Ovary (tissue), 9 donors: ENCODE results near the gene SUDS3. TPM values are rescaled to one million over a fixed set of nuclear protein-coding genes. Genes with fewer than 3 reads are reported as not detected.

Experiments
- DNase-seq, 5 donors: peaks; one replicate each; pipeline ENCODE4 v3.0.0-alpha.2; 2019 to 2020
- H3K27ac ChIP-seq, 2 donors: fragments of 200-600 bp; one replicate each; pipeline versions ENCODE4 v1.5.1 to v1.8.0; 2019 to 2022
- H3K27me3 ChIP-seq: fragments of 200-600 bp; one replicate; pipeline ENCODE4 v1.8.0; 2022
- H3K36me3 ChIP-seq: fragments of 200-600 bp; sonication (generic); one replicate; pipeline ENCODE4 v1.5.1; 2019
- H3K4me1 ChIP-seq: one replicate; pipeline ENCODE4 v1.8.1; 2013; ENCODE audit warnings: mild to moderate bottlenecking, moderate library complexity; ENCODE audit not compliant: insufficient read depth
- H3K4me3 ChIP-seq: fragments of 200-600 bp; sonication (generic); one replicate; pipeline ENCODE4 v1.5.1; 2017
- H3K9me3 ChIP-seq, 2 donors: fragments of 200-600 bp in 1 of 2; sonication (generic) in 1 of 2; one replicate each; pipeline versions ENCODE4 v1.5.1 to v1.8.1; 2013 to 2019; ENCODE audit warnings: mild to moderate bottlenecking in 1 of 2, moderate library complexity in 1 of 2
- EP300 ChIP-seq: sonication (generic); formaldehyde crosslinking; IDR thresholded peaks from one replicate; pipeline ENCODE4 v1.6.1; 2017; ENCODE audit warnings: antibody characterized with exemption
- POLR2A ChIP-seq: fragments of 450-650 bp; IDR thresholded peaks from one replicate; pipeline ENCODE4 v1.6.1; 2017; ENCODE audit warnings: antibody characterized with exemption, mild to moderate bottlenecking, moderate library complexity
- WGBS, 3 donors: extraction: QIAGEN DNeasy Blood & Tissue Kit in 1 of 3; methylation state at CpG; one replicate each; pipeline versions ENCODE4 v1.1.5 to v1.1.7; 2013 to 2017; 5-methylcytosine and 5-hydroxymethylcytosine counted together
- intact Hi-C, 4 donors: fragments of 100-400 bp; cut with DNase I; formaldehyde crosslinking; loops; one replicate each; pipeline versions ENCODE4 v1.11.0 to v1.15.1; 2022 to 2023
- polyA plus RNA-seq, 2 donors: library from polyadenylated mRNA; stranded (reverse); fragments of 200-250 nt in 1 of 2; fragments of 350-450 nt in 1 of 2; fragmentation: Illumina TruSeq in 1 of 2; extraction: RNeasy Lipid Tissue Mini Kit (QIAGEN cat#74804) in 1 of 2; gene quantifications; one replicate each; pipeline ENCODE4 v1.2.3, GENCODE V29; 2013 to 2014
- total RNA-seq, 7 donors: library from RNA; depleted of rRNA in 2 of 7; stranded (reverse); fragments of >200 nt in 2 of 7; fragmentation: NEBNext Ultra II Directional in 3 of 7; extraction: Animal tissue kit (Norgen Biotek cat#: 25700) in 3 of 7; gene quantifications; one replicate each; pipeline versions ENCODE4 v1.1.0 to v1.2.4, GENCODE V29; 2016 to 2023
- TF ChIP-seq, protein P1 (sequence below), 3 donors: fragments of 450-650 bp in 2 of 3; fragments of 200-600 bp in 1 of 3; IDR thresholded peaks; one replicate each; pipeline versions ENCODE4 v1.5.1 to v1.8.0; 2016 to 2022; ENCODE audit warnings: antibody characterized with exemption in 3 of 3, mild to moderate bottlenecking in 1 of 3
- donor health status: DM: no; HTN: no; CAD: no; lungs with moderate emphysema.
- donor health status: DM: no; HTN: no; CAD: no.
- donor health status: Bipolar disorder and iron deficiency.
- donor health status: DM: yes; HTN: yes; CAD: no.
- donor health status: DM: no; HTN: no; CAD: no.
- donor health status: DM: yes; HTN: yes; CAD: no.

SUDS3 gene
- total and polyA plus RNA-seq, 9 donors, result 14.5 to 34.9 (median 27.7) TPM

DNA sequence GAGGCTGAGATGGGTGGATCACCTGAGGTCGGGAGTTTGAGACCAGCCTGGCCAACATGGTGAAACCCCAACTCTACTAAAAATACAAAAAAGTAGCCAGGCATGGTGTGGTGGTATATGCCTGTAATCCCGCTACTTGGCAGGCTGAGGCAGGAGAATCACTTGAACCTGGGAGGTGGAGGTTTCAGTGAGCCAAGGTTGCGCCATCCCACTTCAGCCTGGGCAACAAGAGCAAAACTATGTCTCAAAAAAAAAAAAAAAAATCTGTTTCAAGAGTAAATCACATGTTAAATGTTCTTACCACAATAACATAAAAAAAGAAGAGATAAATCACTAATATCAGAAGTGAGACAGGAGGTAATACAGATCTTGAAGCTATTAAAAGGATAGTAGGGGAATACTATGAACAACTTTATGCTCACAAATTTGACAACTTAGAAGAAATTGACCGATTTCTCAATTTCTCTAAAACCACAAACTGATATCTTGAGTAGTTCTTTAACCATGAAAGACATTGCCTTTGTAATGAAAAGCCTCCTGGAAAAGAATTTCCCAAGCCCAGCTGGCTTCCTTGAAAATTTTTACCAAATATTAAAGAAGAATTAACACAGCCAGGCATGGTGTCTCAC is 41.3 kb upstream of the SUDS3 start:
- H3K4me3 ChIP-seq, result no peak overlapping the region
- TF ChIP-seq POLR2A, result no peak
- TF ChIP-seq, protein P1, sequence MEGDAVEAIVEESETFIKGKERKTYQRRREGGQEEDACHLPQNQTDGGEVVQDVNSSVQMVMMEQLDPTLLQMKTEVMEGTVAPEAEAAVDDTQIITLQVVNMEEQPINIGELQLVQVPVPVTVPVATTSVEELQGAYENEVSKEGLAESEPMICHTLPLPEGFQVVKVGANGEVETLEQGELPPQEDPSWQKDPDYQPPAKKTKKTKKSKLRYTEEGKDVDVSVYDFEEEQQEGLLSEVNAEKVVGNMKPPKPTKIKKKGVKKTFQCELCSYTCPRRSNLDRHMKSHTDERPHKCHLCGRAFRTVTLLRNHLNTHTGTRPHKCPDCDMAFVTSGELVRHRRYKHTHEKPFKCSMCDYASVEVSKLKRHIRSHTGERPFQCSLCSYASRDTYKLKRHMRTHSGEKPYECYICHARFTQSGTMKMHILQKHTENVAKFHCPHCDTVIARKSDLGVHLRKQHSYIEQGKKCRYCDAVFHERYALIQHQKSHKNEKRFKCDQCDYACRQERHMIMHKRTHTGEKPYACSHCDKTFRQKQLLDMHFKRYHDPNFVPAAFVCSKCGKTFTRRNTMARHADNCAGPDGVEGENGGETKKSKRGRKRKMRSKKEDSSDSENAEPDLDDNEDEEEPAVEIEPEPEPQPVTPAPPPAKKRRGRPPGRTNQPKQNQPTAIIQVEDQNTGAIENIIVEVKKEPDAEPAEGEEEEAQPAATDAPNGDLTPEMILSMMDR (IDR thresholded peaks at IDR 0.05), result no peak
- TF ChIP-seq EP300, result no peak
- no peaks in the 10 kb centered on the region for H3K9me3 ChIP-seq
- no peak for DNase-seq
- no peak overlapping the region for H3K27ac ChIP-seq
- intact Hi-C loops, result no loop called here
- no peaks in the 10 kb centered on the region for H3K36me3 ChIP-seq
- H3K27me3 ChIP-seq, result no peaks in the 10 kb centered on the region
- peaks cover 1% of the 10 kb centered on the region for H3K4me1 ChIP-seq
- WGBS, 3 donors, result 94 to 95% (median 95%) methylated on average over 4 of the region's 4 CpGs

DNA sequence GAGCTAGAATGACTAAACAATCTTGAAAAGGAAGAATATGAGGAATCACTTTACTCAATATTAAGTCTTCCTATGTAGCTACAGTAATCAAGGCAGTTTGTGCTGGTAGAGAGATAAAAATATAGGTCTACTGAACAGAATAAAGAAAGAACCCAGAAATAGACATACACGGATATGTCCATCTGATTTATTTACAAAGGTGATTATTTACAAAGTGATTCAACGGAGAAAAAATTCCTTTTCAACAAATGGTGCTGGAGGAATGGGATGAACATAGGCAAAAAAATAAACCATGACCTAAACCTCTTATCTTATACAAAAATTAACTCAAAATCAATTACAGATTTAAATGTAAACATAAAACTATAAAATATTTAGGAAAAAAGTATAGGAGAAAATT is 40.2 kb upstream of the SUDS3 start:
- H3K4me1 ChIP-seq, result peaks cover under 1% of the 10 kb centered on the region
- intact Hi-C loops, result no loop called here
- H3K9me3 ChIP-seq, result no peaks in the 10 kb centered on the region
- H3K4me3 ChIP-seq, result no peak overlapping the region
- no peaks in the 10 kb centered on the region for H3K27me3 ChIP-seq
- no peaks in the 10 kb centered on the region for H3K36me3 ChIP-seq
- DNase-seq, result no peak
- no peak for TF ChIP-seq POLR2A
- H3K27ac ChIP-seq, result no peak overlapping the region
- 84 to 86% (median 86%) methylated on average over 2 of the region's 2 CpGs for WGBS, 3 donors

DNA sequence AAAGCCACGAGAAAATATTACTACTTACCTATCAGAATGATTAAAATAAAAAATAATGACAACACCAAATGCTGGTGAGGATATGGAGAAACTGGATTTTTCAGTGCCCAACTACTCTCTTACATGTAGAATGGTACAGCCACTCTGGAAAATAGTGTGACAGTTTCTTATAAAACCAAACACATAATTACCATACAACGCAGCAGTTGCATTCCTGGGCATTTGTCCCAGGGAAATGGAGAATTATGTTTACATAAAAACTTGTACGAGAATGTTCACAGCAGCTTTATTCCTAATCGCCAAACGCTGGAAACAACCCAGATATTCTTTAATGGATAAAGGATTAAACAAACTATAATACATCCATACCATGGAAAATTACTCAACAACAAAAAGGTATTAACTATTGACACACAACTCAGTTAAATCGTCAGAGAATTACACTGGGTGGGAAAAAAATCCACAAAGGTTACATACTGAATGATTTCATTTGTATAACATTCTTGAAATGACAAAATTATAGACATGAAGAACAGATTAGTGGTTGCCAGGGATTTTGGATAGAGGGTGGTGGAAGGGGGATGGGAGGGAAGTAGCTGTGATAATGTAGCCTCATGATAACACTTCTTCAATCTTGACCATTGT is 39.0 kb upstream of the SUDS3 start:
- H3K27ac ChIP-seq, result no peak overlapping the region
- whole genome bisulfite sequencing, 3 donors, result 45 to 71% (median 52%) methylated on average over 6 of the region's 6 CpGs
- TF ChIP-seq POLR2A (no peak), EP300 (no peak)
- TF ChIP-seq, protein P1 (IDR thresholded peaks at IDR 0.05), result no peak
- H3K36me3 ChIP-seq, result no peaks in the 10 kb centered on the region
- no peaks in the 10 kb centered on the region for H3K4me1 ChIP-seq
- no peak for DNase-seq
- no peaks in the 10 kb centered on the region for H3K27me3 ChIP-seq
- H3K9me3 ChIP-seq, result no peaks in the 10 kb centered on the region
- intact Hi-C loops, result no loop called here
- no peak overlapping the region for H3K4me3 ChIP-seq

DNA sequence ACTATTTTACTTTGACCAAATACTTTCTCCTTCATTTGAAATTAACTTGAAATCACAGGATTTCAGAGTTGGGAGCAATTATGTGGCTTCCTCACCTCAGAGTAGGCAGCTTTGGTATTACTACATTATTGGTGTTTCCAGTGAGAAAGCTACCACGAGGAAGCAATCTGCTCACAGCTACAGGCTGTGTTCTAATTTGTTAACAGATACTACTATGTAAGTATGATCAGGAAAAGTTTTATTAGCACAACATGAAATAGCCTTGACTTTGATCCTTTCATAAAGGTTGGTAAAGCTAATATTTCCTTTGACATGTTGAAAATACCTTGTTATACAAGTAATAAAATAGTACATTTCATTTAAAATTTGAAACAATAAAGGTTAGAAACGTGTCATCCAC is 34.3 kb upstream of the SUDS3 start:
- H3K4me3 ChIP-seq, result no peak overlapping the region
- 46 to 62% (median 51%) methylated on average over 2 of the region's 2 CpGs for WGBS, 3 donors
- TF ChIP-seq EP300, result no peak
- TF ChIP-seq, protein P1 (IDR thresholded peaks at IDR 0.05), result no peak
- no peak for TF ChIP-seq POLR2A
- H3K36me3 ChIP-seq, result no peaks in the 10 kb centered on the region
- intact Hi-C loops, result no loop called here
- H3K4me1 ChIP-seq, result no peaks in the 10 kb centered on the region
- DNase-seq, result no peak
- H3K27ac ChIP-seq, result no peak overlapping the region
- H3K27me3 ChIP-seq, result no peaks in the 10 kb centered on the region
- H3K9me3 ChIP-seq, result no peaks in the 10 kb centered on the region

- Histone ChIP-seq H3K27me3 (no peaks in the 10 kb centered on the region), H3K27ac (no peak overlapping the region), H3K9me3 (no peaks in the 10 kb centered on the region), H3K36me3 (no peaks in the 10 kb centered on the region), H3K4me3 (no peak overlapping the region), H3K4me1 (no peaks in the 10 kb centered on the region)
- intact Hi-C loops, result no loop called here
- no peak for DNase-seq
- TF ChIP-seq POLR2A (no peak), EP300 (no peak)
- TF ChIP-seq, protein P1 (IDR thresholded peaks at IDR 0.05), result no peak
Observed at GRCh38 chr12:118344829-118345228, 31.5 kb upstream of the SUDS3 start.
